A673 (cell line): ENCODE results near the gene CCDC183. TPM values are rescaled to one million over a fixed set of nuclear protein-coding genes. Genes with fewer than 3 reads are reported as not detected.
"Not testable (repeated sequence)": the region's sequence is repeated elsewhere in the genome, so short reads cannot be mapped to it uniquely, and the experiment has no call there.

Source experiments
- BruUV-seq: library from RNA; stranded (reverse); fragments of 400-500 nt; replicated peaks from 2 replicates; lab custom pipeline; 2021; lab: Mats Ljungman, UMichigan
- CTCF ChIA-PET: fragments of 300-600 bp; sonication (Branson Sonifier 250); formaldehyde crosslinking; loops from one replicate; lab custom pipeline; 2022; ENCODE audit warnings: antibody characterized with exemption; lab: Charles Lee
- POLR2A ChIA-PET: fragments of 300-600 bp; sonication (Branson Sonifier 250); formaldehyde crosslinking; loops from one replicate; lab custom pipeline; 2022; ENCODE audit warnings: antibody characterized with exemption; ENCODE audit not compliant: low non-redundant PET; lab: Charles Lee
- DNase-seq: peaks from one replicate; pipeline ENCODE4 v3.0.0-alpha.2; 2015; ENCODE audit warnings: low spot score
- H3K27ac ChIP-seq: fragments of 200-600 bp; sonication (generic); 2 replicates; pipeline ENCODE4 v1.5.1; 2016; ENCODE audit warnings: mixed run types, low read depth, mild to moderate bottlenecking, mixed read lengths, antibody characterized with exemption, low read length; ENCODE audit not compliant: poor library complexity, severe bottlenecking
- H3K27me3 ChIP-seq: fragments of 200-600 bp; sonication (generic); replicated peaks from 2 replicates; pipeline ENCODE4 v1.6.1; 2017; ENCODE audit warnings: mixed run types, low read depth, mild to moderate bottlenecking, mixed read lengths, antibody characterized with exemption, low read length; ENCODE audit not compliant: insufficient read depth, poor library complexity
- H3K36me3 ChIP-seq: fragments of 200-600 bp; sonication (generic); 2 replicates; pipeline ENCODE4 v1.6.1; 2016; ENCODE audit warnings: mixed run types, mild to moderate bottlenecking, mixed read lengths, antibody characterized with exemption, low read length; ENCODE audit not compliant: insufficient read depth, poor library complexity, severe bottlenecking
- H3K4me1 ChIP-seq: fragments of 200-600 bp; sonication (generic); 2 replicates; pipeline ENCODE4 v1.6.1; 2017; ENCODE audit warnings: mixed run types, mild to moderate bottlenecking, mixed read lengths, antibody characterized with exemption, low read length; ENCODE audit not compliant: insufficient read depth, poor library complexity, severe bottlenecking
- H3K4me3 ChIP-seq: fragments of 200-600 bp; sonication (generic); 2 replicates; pipeline ENCODE4 v1.5.1; 2016; ENCODE audit warnings: low read depth, mixed run types, mild to moderate bottlenecking, mixed read lengths, low read length; ENCODE audit not compliant: poor library complexity, severe bottlenecking
- H3K9me3 ChIP-seq: fragments of 200-600 bp; sonication (generic); 2 replicates; pipeline ENCODE4 v1.6.1; 2016; ENCODE audit warnings: mixed run types, low read depth, mild to moderate bottlenecking, mixed read lengths, antibody characterized with exemption, low read length; ENCODE audit not compliant: poor library complexity, severe bottlenecking
- CTCF ChIP-seq: fragments of 300-800, 200-600 bp; sonication (generic); conservative IDR thresholded peaks from 2 replicates; pipeline ENCODE4 v1.5.1; 2017; ENCODE audit warnings: low read depth, mild to moderate bottlenecking, antibody characterized with exemption, low read length, moderate library complexity, mixed read lengths
- EZH2 ChIP-seq: fragments of 200-600 bp; sonication (generic); IDR thresholded peaks from 2 replicates; pipeline ENCODE4 v1.6.1; 2017; ENCODE audit warnings: borderline replicate concordance, low read depth, mild to moderate bottlenecking, mixed read lengths, antibody characterized with exemption, low read length; ENCODE audit not compliant: poor library complexity, severe bottlenecking
- intact Hi-C: fragments of 100-400 bp; cut with micrococcal nuclease; formaldehyde crosslinking; loops from one replicate; pipeline ENCODE4 v1.10.0; 2022; ENCODE audit not compliant: unreplicated experiment
- total RNA-seq: library from RNA; stranded (reverse); gene quantifications from 2 replicates; pipeline ENCODE4 v1.2.3, GENCODE V29; 2021

Gene CCDC183
- total RNA-seq, 1 experiment from 2014 or later = not detected

DNA sequence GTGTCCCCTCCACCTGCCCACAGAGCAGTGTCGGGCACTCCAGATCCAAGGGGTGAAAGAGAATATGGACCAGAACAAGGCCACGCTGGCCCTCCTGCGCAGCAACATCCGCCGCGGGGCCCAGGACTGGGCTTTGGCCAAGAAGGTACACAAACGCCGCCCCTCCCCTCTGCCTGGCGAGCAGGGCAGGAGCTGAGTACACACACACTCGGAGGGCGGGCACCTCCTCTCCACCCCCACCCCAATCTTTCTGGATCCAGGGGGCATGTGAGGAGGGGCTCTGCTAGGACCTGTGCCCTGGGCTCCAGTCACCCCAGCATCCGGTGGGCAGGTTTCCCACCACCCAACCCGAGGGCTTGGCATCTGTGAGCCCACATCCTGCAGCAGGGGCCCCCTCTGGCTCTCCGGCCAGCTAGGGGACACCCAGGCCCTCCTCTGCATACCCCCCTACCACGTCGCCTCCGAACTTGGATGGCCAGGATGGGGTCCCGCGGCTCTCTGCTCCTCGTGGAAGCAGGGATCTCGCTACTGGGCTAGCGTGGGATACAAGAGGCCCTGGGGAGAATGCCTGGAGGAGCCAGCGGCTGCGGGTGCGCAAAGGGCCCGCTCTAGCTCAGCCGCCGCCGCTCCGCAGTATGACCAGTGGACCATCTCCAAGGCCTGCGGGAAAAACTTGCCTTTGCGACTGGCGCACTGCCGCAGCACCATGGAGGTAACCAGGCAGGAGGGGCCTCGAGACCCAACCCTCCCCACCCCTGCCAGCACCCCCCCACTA lies 3.1 kb downstream of the CCDC183 start:
- CTCF ChIA-PET = interaction anchor here (0.6 to 0.7 kb wide), 2 partner anchors 442 to 513 kb away, joined by 5 to 13 read pairs; partner anchors contain the start of gene TUBB4B
- no TSS peak for BruUV-seq
- Histone ChIP-seq H3K36me3 (no peaks in the 10 kb centered on the region), H3K4me1 (peaks cover 22% of the 10 kb centered on the region), H3K27ac (no peak overlapping the region), H3K4me3 (peak overlapping the region; percentile 55), H3K9me3 (no peaks in the 10 kb centered on the region), H3K27me3 (no peaks in the 10 kb centered on the region)
- POLR2A ChIA-PET = no interaction called here
- intact Hi-C loops = no loop called here
- TF ChIP-seq EZH2 = no peak
- TF ChIP-seq CTCF = no peak
- DNase-seq = no peak

DNA sequence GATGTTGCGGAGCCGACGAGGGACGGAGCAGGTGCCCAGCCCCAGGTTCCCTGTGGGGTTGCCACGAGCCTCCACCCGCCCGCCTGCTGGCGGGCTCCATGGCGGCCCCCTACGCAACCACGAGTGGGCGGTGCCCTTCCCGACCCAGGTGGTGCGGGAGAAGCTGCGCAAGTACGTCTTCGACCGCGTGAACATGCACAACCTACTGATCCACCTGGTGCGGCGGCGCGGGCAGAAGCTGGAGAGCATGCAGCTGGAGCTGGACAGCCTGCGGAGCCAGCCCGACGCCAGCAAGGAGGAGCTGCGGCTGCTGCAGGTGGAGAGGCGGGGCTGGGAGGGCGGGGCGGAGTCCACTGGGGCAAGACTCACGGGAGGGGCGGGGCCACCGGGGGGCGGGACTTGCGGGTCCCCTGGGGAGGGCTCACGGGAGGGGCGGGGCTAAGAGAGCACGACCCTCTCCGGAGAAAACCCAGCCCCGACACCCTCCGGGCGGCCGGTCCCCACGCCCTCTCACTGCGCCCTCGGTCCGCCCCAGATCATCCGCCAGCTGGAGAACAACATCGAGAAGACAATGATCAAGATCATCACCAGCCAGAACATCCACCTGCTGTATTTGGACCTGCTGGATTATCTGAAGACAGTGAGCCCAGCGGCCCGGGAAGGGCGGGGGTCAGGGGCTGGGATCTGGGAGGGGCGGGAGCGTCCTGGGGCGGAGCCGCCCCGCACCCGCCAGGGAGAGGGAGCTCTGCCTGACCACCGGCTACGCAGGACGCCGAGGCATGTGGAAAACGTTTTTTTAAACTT lies 3.9 kb downstream of the CCDC183 start:
- H3K4me3 ChIP-seq = peak overlapping the region; percentile 55
- TF ChIP-seq EZH2 (no peak), CTCF (no peak)
- H3K27me3 ChIP-seq = no peaks in the 10 kb centered on the region
- CTCF ChIA-PET = interaction anchor here (0.6 to 0.7 kb wide), 2 partner anchors 441 to 514 kb away, joined by 5 to 13 read pairs; partner anchors contain the start of gene TUBB4B
- POLR2A ChIA-PET = no interaction called here
- intact Hi-C loops = loop anchor here (5.0 kb wide), 1 partner anchor 42 kb away; the partner anchor contains the start of gene AJM1
- no TSS peak for BruUV-seq
- H3K27ac ChIP-seq = no peak overlapping the region
- DNase-seq = peak; percentile 86
- no peaks in the 10 kb centered on the region for H3K9me3 ChIP-seq
- no peaks in the 10 kb centered on the region for H3K36me3 ChIP-seq
- peaks cover 22% of the 10 kb centered on the region for H3K4me1 ChIP-seq

- Histone ChIP-seq H3K4me1 (peaks cover 31% of the 10 kb centered on the region), H3K36me3 (no peaks in the 10 kb centered on the region), H3K4me3 (no peak overlapping the region), H3K27ac (no peak overlapping the region), H3K9me3 (no peaks in the 10 kb centered on the region), H3K27me3 (no peaks in the 10 kb centered on the region)
- ChIA-PET POLR2A (no interaction called here), CTCF (no interaction called here)
- TF ChIP-seq EZH2 = no peak
- DNase-seq = no peak
- intact Hi-C loops = loop anchor here (5.0 kb wide), 1 partner anchor 40 kb away; the partner anchor contains the start of gene AJM1
- no TSS peak for BruUV-seq
These were observed 6.2 kb downstream of the CCDC183 start for GRCh38 chr9:136802321-136802720.

DNA sequence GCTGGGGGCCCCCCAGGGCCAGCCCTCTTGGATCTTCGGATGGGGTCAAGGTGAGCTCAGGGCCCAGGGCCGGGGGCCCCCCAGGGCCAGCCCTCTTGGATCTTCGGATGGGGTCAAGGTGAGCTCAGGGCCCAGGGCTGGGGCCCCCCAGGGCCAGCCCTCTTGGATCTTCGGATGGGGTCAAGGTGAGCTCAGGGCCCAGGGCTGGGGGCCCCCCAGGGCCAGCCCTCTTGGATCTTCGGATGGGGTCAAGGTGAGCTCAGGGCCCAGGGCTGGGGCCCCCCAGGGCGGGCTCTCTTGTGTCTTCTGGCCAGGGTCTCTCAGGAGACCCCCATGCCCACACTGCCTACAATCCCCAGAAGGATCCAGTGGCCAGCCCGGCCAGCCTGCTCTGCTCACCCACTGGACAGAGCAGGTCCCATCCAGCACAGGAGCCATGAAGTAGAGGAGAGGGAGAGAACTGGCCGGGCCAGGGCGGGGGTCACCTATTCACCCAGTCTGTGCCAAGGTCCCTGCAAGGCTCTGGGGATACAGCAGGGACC lies 6.9 kb downstream of the CCDC183 start:
- intact Hi-C loops = loop anchor here (5.0 kb wide), 1 partner anchor 39 kb away; the partner anchor contains the start of gene AJM1
- H3K4me1 ChIP-seq = peaks cover 31% of the 10 kb centered on the region
- CTCF ChIA-PET, H3K36me3 ChIP-seq, POLR2A ChIA-PET, BruUV-seq, H3K27me3 ChIP-seq, DNase-seq, H3K9me3 ChIP-seq, H3K27ac ChIP-seq, H3K4me3 ChIP-seq: not testable (repeated sequence)
